Activated effector memory CD4-positive, alpha-beta T cell treated with Interleukin-2 at 50 U/mL for 16 hours (primary cell): Measurements from ENCODE around the gene RETREG1.
"Not testable (repeated sequence)": the region's sequence is repeated elsewhere in the genome, so short reads cannot be mapped to it uniquely, and the experiment has no call there.

Experiments used
- DNase-seq: peaks from one replicate; pipeline ENCODE4 v3.0.0-alpha.2; 2020

The RETREG1 gene

GRCh38 chr5:16483361-16483760 is 133.4 kb downstream of the RETREG1 start:
- no peak for DNase-seq

DNA sequence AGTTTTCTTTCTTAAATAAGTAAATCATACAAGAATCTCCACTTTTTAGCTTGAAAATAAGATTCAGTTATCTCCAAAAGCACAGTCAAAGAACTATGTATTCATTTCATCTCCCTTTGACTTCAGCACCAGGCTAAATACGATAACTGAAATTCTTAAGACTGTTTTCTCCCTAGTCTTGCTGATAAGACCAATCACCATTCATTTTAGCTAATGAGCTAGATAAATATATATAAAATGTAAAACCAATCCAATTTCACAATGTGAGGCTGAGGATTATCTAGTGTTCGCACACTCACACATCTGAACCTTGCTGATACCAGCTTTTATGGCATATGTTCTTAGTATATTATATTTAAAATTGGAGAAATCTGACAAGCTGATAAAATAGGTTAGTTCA is 133.9 kb downstream of the RETREG1 start:
- DNase-seq, result no peak

DNA sequence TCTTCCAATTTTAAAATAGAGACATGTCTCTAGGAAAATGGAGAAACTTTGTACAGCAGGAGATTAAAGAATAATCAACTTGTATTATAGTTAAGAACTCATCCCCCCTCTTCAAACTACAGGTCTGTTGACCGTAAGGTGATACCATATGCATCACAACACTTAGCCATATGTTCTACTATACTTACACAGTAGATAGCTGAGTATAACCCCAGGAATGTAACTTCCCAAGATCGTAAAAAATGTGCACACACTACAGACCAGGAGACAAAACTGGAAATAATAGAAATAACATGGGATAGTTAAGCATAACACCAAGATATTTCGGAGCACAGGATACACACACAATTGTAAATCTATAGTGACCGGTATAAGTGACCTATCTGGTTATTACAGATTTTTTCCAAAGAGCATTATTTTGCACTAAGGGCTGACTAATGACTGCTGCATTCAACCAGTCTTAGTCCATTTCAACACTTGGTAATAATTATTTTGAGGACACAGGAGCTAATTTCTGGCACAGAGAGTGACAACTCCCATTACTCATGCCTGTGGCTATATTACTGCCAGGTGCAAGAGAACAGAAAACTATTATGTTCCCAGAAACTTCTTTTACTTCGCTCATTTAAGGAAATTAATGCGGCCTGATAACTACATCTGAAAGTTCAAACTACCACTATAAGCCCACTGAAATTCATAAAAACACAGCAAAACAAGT is 135.8 kb downstream of the RETREG1 start:
- DNase-seq, result no peak

GRCh38 chr5:16480144-16480543 is 136.7 kb downstream of the RETREG1 start:
- no peak for DNase-seq

DNA sequence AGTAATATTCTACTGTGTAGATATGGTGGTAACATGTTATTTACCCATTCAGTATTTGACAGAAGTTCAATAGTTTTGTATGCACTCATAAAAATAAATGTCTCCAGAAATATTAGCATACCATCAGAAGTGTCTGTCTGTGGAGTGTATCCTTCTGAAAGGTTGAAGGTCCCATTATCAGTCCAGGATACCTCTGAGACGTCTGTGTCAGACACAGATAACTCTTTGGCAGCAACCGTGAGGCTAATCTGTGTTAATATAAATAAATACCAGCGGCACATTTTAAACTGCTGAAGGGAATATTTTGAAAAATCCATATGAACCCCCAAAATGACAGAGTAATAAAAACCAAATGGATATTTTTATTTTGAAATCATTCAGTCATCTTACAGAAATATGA is 139.3 kb downstream of the RETREG1 start:
- no peak for DNase-seq

GRCh38 chr5:16476417-16476816 is 140.4 kb downstream of the RETREG1 start:
- DNase-seq, result not testable (repeated sequence)

- DNase-seq, result no peak
Observed at GRCh38 chr5:16471387-16471786, 145.4 kb downstream of the RETREG1 start.

GRCh38 chr5:16467363-16468219 is 149.2 kb downstream of the RETREG1 start:
- DNase-seq, result no peak

- peak; percentile 84 for DNase-seq
Observed at GRCh38 chr5:16465544-16466432, 151.0 kb downstream of the RETREG1 start, which contains the start of gene ZNF622. Gene ZNF622 (minus strand): TSS chr5:16465800. CDS start chr5:16465665, 135 bp downstream.

GRCh38 chr5:16464664-16465543 is 151.9 kb downstream of the RETREG1 start:
- DNase-seq, result no peak

- no peak for DNase-seq
Observed at GRCh38 chr5:16464231-16464630, 152.6 kb downstream of the RETREG1 start.

DNA sequence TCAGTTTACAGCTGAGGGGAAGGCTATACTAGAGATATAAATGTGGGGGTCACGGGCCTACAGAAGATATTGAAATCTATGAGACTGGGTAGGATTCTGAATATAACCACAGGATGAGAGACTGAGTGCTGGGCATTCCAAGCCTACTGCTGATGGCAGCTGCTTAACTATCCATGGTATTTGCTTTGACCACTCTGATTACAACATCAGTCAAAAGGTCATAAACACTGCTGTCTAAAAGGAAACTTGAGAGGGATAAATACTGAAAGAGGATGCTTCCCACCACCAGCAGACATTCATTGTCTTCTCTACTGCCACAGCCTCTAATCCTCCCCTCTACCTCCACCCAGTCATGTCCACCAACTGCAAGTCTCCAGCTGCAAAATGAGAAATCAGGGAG is 155.0 kb downstream of the RETREG1 start:
- DNase-seq, result no peak

DNA sequence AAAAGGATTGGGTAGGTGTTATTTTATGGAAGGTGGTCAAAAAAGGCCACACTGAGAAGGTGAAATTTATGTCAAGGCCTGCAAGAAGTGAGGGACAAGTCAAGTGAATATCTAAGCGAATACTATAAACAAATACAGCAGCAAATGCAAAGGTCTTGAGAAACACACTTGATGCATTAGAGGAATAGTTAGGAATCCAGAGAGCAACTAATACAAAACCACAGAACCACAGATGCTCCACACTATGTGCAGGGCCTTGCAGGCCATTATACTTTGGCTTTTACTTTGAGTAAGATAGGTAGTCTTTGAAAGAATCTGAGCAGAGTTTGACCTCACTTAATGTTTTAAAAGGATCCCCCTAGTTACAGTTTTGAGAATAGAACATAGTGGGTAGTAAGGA is 155.8 kb downstream of the RETREG1 start:
- no peak for DNase-seq

DNA sequence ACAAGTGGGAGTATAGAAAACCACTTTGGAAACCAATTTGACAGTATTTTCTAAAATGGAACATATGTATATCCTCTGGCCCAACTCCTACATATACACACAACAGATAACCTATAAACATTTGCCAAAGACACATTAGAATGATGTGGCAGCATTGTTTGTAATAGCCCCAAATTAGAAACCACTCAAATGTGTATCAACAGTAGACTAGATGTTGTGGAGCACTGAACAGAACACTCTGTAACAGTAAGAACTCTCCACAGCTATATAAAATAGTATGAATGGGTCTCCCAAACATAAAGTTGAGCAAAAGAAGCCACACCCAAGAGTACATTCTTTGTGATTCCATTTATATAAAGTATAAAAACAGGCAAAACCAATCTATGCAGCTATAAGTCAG is 157.3 kb downstream of the RETREG1 start:
- no peak for DNase-seq

DNA sequence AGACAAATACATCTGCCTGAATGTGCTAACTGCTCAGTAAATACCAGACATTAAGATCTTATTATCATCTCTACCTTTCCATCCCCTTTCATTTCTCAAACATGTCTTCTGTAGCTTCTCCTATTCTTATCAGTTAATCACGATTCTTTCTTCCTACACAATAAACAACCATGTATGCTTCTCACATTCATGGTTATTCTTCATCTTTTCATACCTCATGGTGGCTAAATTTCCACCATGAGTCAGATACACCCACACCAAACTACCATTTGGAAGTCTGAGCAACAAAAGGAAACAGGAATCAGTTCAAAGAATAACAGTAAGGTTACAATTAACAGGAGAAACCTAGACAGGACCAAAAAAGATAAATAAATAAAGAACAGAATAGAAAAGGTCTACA is 158.9 kb downstream of the RETREG1 start:
- DNase-seq, result no peak

DNA sequence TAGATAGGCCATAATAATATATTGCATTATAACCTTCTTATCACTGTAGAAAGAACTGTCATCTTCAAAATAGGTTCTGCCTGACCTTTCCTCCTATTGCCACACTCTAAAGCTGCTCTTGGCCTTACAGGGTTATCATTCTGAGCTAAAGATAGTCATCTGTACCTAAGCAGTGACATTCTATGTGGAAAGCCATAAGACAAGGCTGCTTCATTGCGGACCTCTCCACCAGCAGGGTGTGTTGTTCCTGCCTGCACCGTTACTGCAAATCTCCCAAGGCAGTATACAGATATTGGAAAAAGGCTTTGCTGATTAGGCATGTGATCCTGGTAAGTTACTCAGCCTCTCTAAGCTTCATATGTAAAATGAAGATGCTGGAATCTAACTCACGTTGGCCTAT is 159.3 kb downstream of the RETREG1 start:
- DNase-seq, result no peak

GRCh38 chr5:16456103-16456832 is 160.5 kb downstream of the RETREG1 start:
- no peak for DNase-seq

DNA sequence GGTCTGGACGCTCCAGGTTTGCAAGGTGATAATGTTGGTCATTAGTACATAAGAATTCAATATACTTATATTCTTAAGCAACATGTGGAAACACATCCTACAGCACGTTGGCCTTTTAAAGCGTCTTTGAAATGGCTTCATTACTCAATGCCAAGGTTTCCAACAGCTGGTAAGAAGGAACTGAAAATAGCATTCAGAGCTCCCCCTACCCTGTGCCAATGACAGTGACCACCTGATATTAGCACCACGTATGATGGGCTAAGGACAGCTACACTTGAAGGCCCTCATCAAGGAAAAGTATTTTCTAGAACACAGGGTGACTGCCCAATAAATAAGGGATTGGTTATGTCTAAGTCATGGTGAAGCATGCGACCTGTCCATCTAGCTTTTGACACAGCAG is 161.1 kb downstream of the RETREG1 start:
- DNase-seq, result no peak

GRCh38 chr5:16454686-16455085 is 162.1 kb downstream of the RETREG1 start:
- no peak for DNase-seq

DNA sequence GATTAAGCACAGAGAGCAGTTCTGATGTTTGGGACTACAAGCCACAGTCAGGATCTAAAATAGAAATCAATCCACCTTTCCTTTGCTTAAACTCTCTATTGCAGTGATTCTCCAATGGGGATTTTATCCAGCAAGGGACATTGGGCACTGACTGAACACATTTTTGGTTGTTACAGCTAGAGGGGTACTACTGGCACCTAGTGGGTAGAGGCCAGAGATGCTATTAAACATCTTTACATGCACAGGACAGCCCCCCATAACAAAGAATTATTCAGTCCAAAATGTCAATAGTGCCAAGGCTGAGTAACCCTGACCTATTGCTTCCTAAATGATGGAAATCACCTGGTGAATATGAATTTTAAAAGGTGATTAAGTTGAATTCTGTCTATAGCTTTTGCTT is 163.2 kb downstream of the RETREG1 start:
- no peak for DNase-seq

GRCh38 chr5:16450163-16450562 is 166.6 kb downstream of the RETREG1 start:
- no peak for DNase-seq
